Thoracic aorta (tissue), 2 donors: ENCODE data around the gene ULBP2. TPM values are rescaled to one million over a fixed set of nuclear protein-coding genes. Genes with fewer than 3 reads are reported as not detected.

Experiments
- ATAC-seq: fragments of 150-250 bp; one replicate; pipeline ENCODE4 v1.8.0; 2017; ENCODE audit warnings: low read depth; ENCODE audit not compliant: insufficient number of reproducible peaks, low FRiP score
- DNase-seq: peaks from one replicate; pipeline ENCODE4 v3.0.0-alpha.2; 2020; ENCODE audit warnings: low spot score
- H3K27ac ChIP-seq, 2 donors: fragments of 200-600 bp; sonication (generic); 1 replicate in 1 of 2; 2 replicates in 1 of 2; pipeline ENCODE4 v1.5.1; 2016; ENCODE audit warnings: mild to moderate bottlenecking in 2 of 2, moderate library complexity in 2 of 2
- H3K27me3 ChIP-seq: fragments of 200-600 bp; sonication (generic); replicated peaks from 2 replicates; pipeline ENCODE4 v1.6.0; 2016; ENCODE audit warnings: mild to moderate bottlenecking; ENCODE audit not compliant: insufficient read depth
- H3K36me3 ChIP-seq: fragments of 200-600 bp; sonication (generic); one replicate; pipeline ENCODE4 v1.5.1; 2016
- H3K4me1 ChIP-seq, 2 donors: fragments of 200-600 bp; sonication (generic); 1 replicate in 1 of 2; 2 replicates in 1 of 2; pipeline versions ENCODE4 v1.5.1 to v1.6.0; 2016; ENCODE audit warnings: low read depth in 2 of 2, mild to moderate bottlenecking in 1 of 2; ENCODE audit not compliant: control insufficient read depth in 1 of 2
- H3K4me3 ChIP-seq: fragments of 200-600 bp; sonication (generic); 2 replicates; pipeline ENCODE4 v1.5.1; 2016; ENCODE audit warnings: mild to moderate bottlenecking
- H3K9me3 ChIP-seq: fragments of 200-600 bp; sonication (generic); 2 replicates; pipeline ENCODE4 v1.5.1; 2016
- total RNA-seq, 2 donors: library from RNA; depleted of rRNA; stranded (reverse); fragments of >200 nt; gene quantifications; one replicate each; pipeline versions ENCODE4 v1.1.0 to v1.2.3, GENCODE V29; 2016
- TF ChIP-seq, protein P1 (sequence below): fragments of 200-600 bp; sonication (generic); IDR thresholded peaks from one replicate; pipeline ENCODE4 v1.5.1; 2019; ENCODE audit warnings: antibody characterized with exemption

Gene ULBP2
- total RNA-seq, 2 donors from 2014 or later, result 0.41 TPM; not detected in 1

DNA sequence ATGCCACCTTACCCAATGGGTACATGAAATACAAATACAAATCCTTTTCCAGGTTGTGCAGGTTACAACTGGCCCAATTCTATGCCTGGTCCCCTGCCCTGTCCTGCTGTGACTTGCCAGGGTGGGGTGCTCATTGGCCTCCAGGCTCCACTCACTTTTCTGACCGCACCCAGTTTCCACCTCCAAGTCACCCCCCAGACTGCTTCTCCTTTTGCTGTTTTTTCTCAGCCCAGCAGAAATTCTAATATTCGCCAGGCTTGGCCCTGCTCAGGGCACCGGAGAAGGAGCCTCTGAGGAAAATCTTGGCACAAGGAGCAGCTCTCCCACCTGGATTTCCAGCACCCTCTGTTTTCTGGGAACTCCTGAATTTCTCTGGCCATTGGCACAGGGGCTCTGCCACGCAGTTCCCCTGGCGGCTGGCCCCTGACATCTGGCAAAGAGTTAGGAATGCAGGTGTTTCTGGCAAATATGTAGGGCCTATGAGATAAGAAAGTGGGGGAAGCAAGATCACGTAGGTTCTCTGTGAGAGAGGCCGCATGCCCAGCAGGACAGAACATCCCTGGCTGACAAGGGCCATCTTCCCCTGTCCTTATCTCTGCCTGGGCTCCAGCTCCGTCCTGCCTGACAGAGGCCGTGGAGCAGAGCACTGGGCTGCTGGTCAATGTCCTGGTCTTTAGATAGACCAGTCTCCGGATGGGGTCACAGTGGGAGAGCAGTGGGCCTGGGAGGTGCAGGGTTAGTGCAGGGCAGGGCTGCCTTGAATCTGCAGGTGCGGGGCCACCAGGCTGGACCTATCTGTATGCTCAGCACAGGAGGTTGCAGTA is 41.0 kb upstream of the ULBP2 start:
- Histone ChIP-seq H3K4me3 (no peak overlapping the region), H3K27ac (no peak overlapping the region), H3K4me1 (peaks cover 12 to 21% of the 10 kb centered on the region in 2 donors), H3K27me3 (no peaks in the 10 kb centered on the region), H3K36me3 (no peaks in the 10 kb centered on the region), H3K9me3 (no peaks in the 10 kb centered on the region)
- TF ChIP-seq, protein P1, sequence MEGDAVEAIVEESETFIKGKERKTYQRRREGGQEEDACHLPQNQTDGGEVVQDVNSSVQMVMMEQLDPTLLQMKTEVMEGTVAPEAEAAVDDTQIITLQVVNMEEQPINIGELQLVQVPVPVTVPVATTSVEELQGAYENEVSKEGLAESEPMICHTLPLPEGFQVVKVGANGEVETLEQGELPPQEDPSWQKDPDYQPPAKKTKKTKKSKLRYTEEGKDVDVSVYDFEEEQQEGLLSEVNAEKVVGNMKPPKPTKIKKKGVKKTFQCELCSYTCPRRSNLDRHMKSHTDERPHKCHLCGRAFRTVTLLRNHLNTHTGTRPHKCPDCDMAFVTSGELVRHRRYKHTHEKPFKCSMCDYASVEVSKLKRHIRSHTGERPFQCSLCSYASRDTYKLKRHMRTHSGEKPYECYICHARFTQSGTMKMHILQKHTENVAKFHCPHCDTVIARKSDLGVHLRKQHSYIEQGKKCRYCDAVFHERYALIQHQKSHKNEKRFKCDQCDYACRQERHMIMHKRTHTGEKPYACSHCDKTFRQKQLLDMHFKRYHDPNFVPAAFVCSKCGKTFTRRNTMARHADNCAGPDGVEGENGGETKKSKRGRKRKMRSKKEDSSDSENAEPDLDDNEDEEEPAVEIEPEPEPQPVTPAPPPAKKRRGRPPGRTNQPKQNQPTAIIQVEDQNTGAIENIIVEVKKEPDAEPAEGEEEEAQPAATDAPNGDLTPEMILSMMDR, result no peak
- ATAC-seq (no peak), DNase-seq (no peak)

DNA sequence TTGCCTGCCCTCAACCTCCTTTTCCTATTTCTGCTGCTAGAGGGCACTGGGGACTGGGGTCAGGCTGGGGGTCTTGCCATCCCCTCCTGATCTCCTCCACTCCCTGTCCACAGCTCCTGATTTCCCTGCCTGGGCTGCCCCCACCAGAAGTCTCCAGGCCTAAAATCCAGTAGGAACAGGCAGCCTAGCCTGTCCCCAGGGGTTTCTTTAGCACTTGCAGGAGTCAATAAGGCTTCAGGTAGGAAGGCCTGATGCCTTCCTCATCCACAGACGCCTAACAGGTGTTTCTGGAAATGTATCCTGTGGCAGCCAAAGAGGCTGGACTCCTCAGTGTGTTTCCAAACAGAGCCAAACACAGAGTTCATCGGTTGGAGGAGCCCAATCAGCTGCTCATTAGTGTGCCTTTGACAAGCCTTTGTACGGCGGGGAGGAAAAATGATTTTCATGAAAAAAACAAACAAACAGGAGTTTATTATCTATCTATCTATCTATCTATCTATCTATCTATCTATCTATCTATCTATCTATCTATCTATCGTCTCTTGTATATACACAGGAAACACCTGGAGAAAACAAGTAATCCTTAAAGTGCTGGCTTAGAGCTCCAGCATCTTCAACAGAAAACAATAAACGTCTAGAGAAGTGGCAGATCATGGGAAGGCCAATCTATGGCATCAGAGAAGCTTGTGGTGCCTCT is 40.2 kb upstream of the ULBP2 start:
- DNase-seq, result no peak
- H3K9me3 ChIP-seq, result no peaks in the 10 kb centered on the region
- no peak overlapping the region for H3K27ac ChIP-seq
- peaks cover 6 to 13% of the 10 kb centered on the region in 2 donors for H3K4me1 ChIP-seq
- H3K4me3 ChIP-seq, result no peak overlapping the region
- H3K36me3 ChIP-seq, result no peaks in the 10 kb centered on the region
- ATAC-seq, result no peak
- TF ChIP-seq, protein P1, result no peak
- no peaks in the 10 kb centered on the region for H3K27me3 ChIP-seq

DNA sequence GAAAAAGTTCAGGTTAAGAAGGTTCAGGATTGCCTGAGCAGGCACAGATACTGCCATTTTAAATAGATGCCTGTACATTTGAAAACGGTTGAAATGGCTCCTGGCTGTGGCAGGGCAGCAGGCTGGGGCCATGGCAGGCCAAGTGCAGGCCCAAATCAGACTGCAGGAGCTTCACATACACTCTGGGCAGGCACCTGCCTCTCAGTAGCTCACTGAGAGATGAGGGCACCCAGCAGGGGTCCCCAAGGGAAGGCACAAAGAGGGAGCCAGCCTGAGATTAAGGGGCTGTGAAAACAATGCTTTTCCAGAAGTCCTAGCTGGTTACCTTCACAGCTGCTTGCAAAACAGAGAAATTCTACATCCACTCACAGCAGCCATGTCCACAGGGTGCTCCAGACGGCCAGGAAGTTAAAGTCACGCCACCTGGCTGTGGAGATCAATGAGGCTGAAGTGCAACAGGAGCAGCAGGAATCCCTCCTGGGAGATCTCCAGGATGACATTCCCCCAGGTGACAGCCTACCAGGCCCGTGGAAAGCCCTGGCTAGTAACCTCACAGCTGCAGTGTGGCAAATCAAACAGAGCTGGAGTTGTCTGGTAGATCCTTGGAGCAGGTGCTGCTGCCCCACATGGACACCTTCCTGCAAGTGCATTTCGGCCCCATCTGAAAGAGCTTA is 37.7 kb upstream of the ULBP2 start:
- Histone ChIP-seq H3K27ac (no peak overlapping the region), H3K27me3 (no peaks in the 10 kb centered on the region), H3K36me3 (no peaks in the 10 kb centered on the region), H3K4me1 (no peaks in the 10 kb centered on the region), H3K4me3 (no peak overlapping the region), H3K9me3 (no peaks in the 10 kb centered on the region)
- DNase-seq, result no peak
- TF ChIP-seq, protein P1, result no peak
- ATAC-seq, result no peak

DNA sequence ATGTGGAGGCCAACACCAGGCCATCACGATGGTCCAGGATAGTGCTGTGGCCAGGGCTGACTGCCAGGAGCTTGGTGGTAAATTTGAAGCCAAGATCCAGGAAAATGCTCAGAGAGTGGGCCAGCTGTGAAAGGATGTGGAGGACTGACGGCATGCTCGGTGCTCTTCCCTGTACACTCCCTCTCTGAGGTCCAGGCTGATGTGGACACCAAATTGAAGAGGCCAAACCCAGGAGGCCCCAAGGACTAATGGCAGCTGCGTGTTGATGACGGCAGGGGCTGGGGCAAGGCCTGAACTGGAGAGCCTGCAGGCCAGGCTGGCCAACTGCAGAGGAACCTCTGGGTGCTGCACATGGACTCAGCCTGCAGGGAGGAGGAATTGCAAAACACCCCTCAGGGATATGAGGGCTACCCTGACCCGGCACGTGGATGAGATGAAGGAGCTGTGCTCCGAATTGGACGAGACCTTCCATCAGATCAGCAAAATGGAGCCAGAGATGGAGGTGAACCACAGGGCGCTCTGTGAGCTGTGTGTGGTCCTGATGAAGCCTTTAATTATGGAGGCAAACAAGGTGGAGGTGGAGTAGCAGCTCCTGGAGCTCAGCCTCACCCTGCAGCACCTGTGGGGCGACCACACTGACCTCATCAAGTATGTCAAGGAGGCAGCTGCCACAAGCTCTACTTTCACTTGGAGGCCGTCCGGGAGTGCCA is 37.0 kb upstream of the ULBP2 start:
- TF ChIP-seq, protein P1, result no peak
- H3K4me1 ChIP-seq, result no peaks in the 10 kb centered on the region
- no peaks in the 10 kb centered on the region for H3K27me3 ChIP-seq
- H3K9me3 ChIP-seq, result no peaks in the 10 kb centered on the region
- H3K27ac ChIP-seq, result no peak overlapping the region
- H3K36me3 ChIP-seq, result no peaks in the 10 kb centered on the region
- DNase-seq, result no peak
- no peak overlapping the region for H3K4me3 ChIP-seq
- no peak for ATAC-seq
